ENCODE measurements around the gene CEACAM3.

Gene CEACAM3

GRCh38 chr19:41802770-41803169 is 6.4 kb downstream of the CEACAM3 start:
- H3K27me3 Mint-ChIP-seq: peaks cover 6% of the 10 kb centered on the region
- H3K4me1 Mint-ChIP-seq: peaks cover 28% of the 10 kb centered on the region
- peak; percentile 58 for ATAC-seq (ENCODE audit: low read depth)
- H3K4me3 Mint-ChIP-seq: no peak overlapping the region
- no peak for DNase-seq (ENCODE audit: low spot score in 2 of 2)
- peaks cover 2% of the 10 kb centered on the region for H3K9me3 Mint-ChIP-seq
- H3K27ac Mint-ChIP-seq: peak overlapping the region; percentile 78
- H3K36me3 Mint-ChIP-seq: no peaks in the 10 kb centered on the region

- Mint-ChIP-seq H3K27ac (no peak overlapping the region), H3K9me3 (peaks cover 2% of the 10 kb centered on the region)
- no peak for ATAC-seq (ENCODE audit: low read depth)
Measured at GRCh38 chr19:41804336-41804735, 7.9 kb downstream of the CEACAM3 start.

GRCh38 chr19:41807176-41807575 is 10.8 kb downstream of the CEACAM3 start:
- Mint-ChIP-seq H3K4me3 (no peak overlapping the region), H3K4me1 (peaks cover 34% of the 10 kb centered on the region), H3K36me3 (no peaks in the 10 kb centered on the region), H3K27ac (no peak overlapping the region), H3K27me3 (peaks cover 6% of the 10 kb centered on the region), H3K9me3 (peaks cover 2% of the 10 kb centered on the region)
- ATAC-seq (ENCODE audit: low read depth) (no peak), DNase-seq (ENCODE audit: low spot score in 2 of 2) (no peak)

More at GRCh38 chr19:41804336-41804735, 7.9 kb downstream of the CEACAM3 start:
- peaks cover 28% of the 10 kb centered on the region for H3K4me1 Mint-ChIP-seq
- H3K36me3 Mint-ChIP-seq: no peaks in the 10 kb centered on the region
- H3K4me3 Mint-ChIP-seq: no peak overlapping the region
- peaks cover 6% of the 10 kb centered on the region for H3K27me3 Mint-ChIP-seq
- no peak for DNase-seq (ENCODE audit: low spot score in 2 of 2)

- DNase-seq (ENCODE audit: low spot score in 2 of 2) (no peak), ATAC-seq (ENCODE audit: low read depth) (no peak)
- no peaks in the 10 kb centered on the region for H3K9me3 Mint-ChIP-seq
- peaks cover 26% of the 10 kb centered on the region for H3K4me1 Mint-ChIP-seq
- no peak overlapping the region for H3K27ac Mint-ChIP-seq
- H3K4me3 Mint-ChIP-seq: no peak overlapping the region
- H3K27me3 Mint-ChIP-seq: peaks cover 6% of the 10 kb centered on the region
- H3K36me3 Mint-ChIP-seq: no peaks in the 10 kb centered on the region
Measured at GRCh38 chr19:41808663-41809566, 12.5 kb downstream of the CEACAM3 start.

- H3K36me3 Mint-ChIP-seq: no peaks in the 10 kb centered on the region
- peaks cover 6% of the 10 kb centered on the region for H3K27me3 Mint-ChIP-seq
- ATAC-seq (ENCODE audit: low read depth) (no peak), DNase-seq (ENCODE audit: low spot score in 2 of 2) (no peak)
- no peak overlapping the region for H3K27ac Mint-ChIP-seq
- H3K4me3 Mint-ChIP-seq: no peak overlapping the region
- H3K9me3 Mint-ChIP-seq: no peaks in the 10 kb centered on the region
- peaks cover 23% of the 10 kb centered on the region for H3K4me1 Mint-ChIP-seq
Measured at GRCh38 chr19:41810301-41810700, 13.9 kb downstream of the CEACAM3 start.

- no peaks in the 10 kb centered on the region for H3K9me3 Mint-ChIP-seq
- no peak for DNase-seq (ENCODE audit: low spot score in 2 of 2)
- H3K36me3 Mint-ChIP-seq: no peaks in the 10 kb centered on the region
- peaks cover 2% of the 10 kb centered on the region for H3K27me3 Mint-ChIP-seq
- peak; percentile 89 for ATAC-seq (ENCODE audit: low read depth)
- H3K27ac Mint-ChIP-seq: peak overlapping the region; percentile 20
- H3K4me1 Mint-ChIP-seq: peaks cover 18% of the 10 kb centered on the region
- H3K4me3 Mint-ChIP-seq: peak overlapping the region; percentile 9
Measured at GRCh38 chr19:41811036-41811435, 14.6 kb downstream of the CEACAM3 start.

- Mint-ChIP-seq H3K4me1 (peaks cover 18% of the 10 kb centered on the region), H3K27ac (no peak overlapping the region), H3K9me3 (no peaks in the 10 kb centered on the region), H3K36me3 (no peaks in the 10 kb centered on the region), H3K4me3 (no peak overlapping the region), H3K27me3 (no peaks in the 10 kb centered on the region)
- DNase-seq (ENCODE audit: low spot score in 2 of 2) (no peak), ATAC-seq (ENCODE audit: low read depth) (no peak)
Measured at GRCh38 chr19:41811981-41812380, 15.6 kb downstream of the CEACAM3 start.

GRCh38 chr19:41813911-41814310 is 17.5 kb downstream of the CEACAM3 start:
- Mint-ChIP-seq H3K27me3 (no peaks in the 10 kb centered on the region), H3K9me3 (no peaks in the 10 kb centered on the region), H3K36me3 (no peaks in the 10 kb centered on the region), H3K27ac (no peak overlapping the region), H3K4me3 (no peak overlapping the region), H3K4me1 (peaks cover 18% of the 10 kb centered on the region)
- ATAC-seq (ENCODE audit: low read depth) (no peak), DNase-seq (ENCODE audit: low spot score in 2 of 2) (no peak)

GRCh38 chr19:41815301-41815700 is 18.9 kb downstream of the CEACAM3 start:
- no peaks in the 10 kb centered on the region for H3K36me3 Mint-ChIP-seq
- H3K4me1 Mint-ChIP-seq: peaks cover 16% of the 10 kb centered on the region
- H3K27ac Mint-ChIP-seq: no peak overlapping the region
- ATAC-seq (ENCODE audit: low read depth): no peak
- no peaks in the 10 kb centered on the region for H3K9me3 Mint-ChIP-seq
- no peak for DNase-seq (ENCODE audit: low spot score in 2 of 2)
- no peaks in the 10 kb centered on the region for H3K27me3 Mint-ChIP-seq
- no peak overlapping the region for H3K4me3 Mint-ChIP-seq

- Mint-ChIP-seq H3K9me3 (no peaks in the 10 kb centered on the region), H3K27me3 (peaks cover 3% of the 10 kb centered on the region), H3K4me3 (no peak overlapping the region), H3K27ac (no peak overlapping the region), H3K4me1 (peaks cover 4% of the 10 kb centered on the region), H3K36me3 (no peaks in the 10 kb centered on the region)
- ATAC-seq (ENCODE audit: low read depth) (no peak), DNase-seq (ENCODE audit: low spot score in 2 of 2) (no peak)
Measured at GRCh38 chr19:41816761-41817160, 20.4 kb downstream of the CEACAM3 start.

GRCh38 chr19:41821003-41821735 is 24.8 kb downstream of the CEACAM3 start:
- peak; percentile 52 to 64 for DNase-seq (ENCODE audit: low spot score in 2 of 2)
- peaks cover 1% of the 10 kb centered on the region for H3K36me3 Mint-ChIP-seq
- no peak overlapping the region for H3K27ac Mint-ChIP-seq
- peaks cover 2% of the 10 kb centered on the region for H3K4me1 Mint-ChIP-seq
- H3K27me3 Mint-ChIP-seq: peaks cover 4% of the 10 kb centered on the region
- H3K9me3 Mint-ChIP-seq: no peaks in the 10 kb centered on the region
- no peak overlapping the region for H3K4me3 Mint-ChIP-seq
- ATAC-seq (ENCODE audit: low read depth): peak; percentile 90

GRCh38 chr19:41837981-41838708 is 41.8 kb downstream of the CEACAM3 start:
- no peak for DNase-seq (ENCODE audit: low spot score in 2 of 2)
- H3K27ac Mint-ChIP-seq: no peak overlapping the region
- peaks cover 3% of the 10 kb centered on the region for H3K4me1 Mint-ChIP-seq
- H3K36me3 Mint-ChIP-seq: no peaks in the 10 kb centered on the region
- H3K9me3 Mint-ChIP-seq: no peaks in the 10 kb centered on the region
- H3K27me3 Mint-ChIP-seq: peaks cover 16% of the 10 kb centered on the region
- no peak overlapping the region for H3K4me3 Mint-ChIP-seq
- ATAC-seq (ENCODE audit: low read depth): no peak

- ATAC-seq (ENCODE audit: low read depth): no peak
- Mint-ChIP-seq H3K9me3 (peaks cover 4% of the 10 kb centered on the region), H3K4me1 (peaks cover 3% of the 10 kb centered on the region), H3K27ac (no peak overlapping the region), H3K27me3 (peaks cover 16% of the 10 kb centered on the region), H3K36me3 (peaks cover 2% of the 10 kb centered on the region), H3K4me3 (no peak overlapping the region)
- no peak for DNase-seq (ENCODE audit: low spot score in 2 of 2)
Measured at GRCh38 chr19:41839211-41839610, 42.8 kb downstream of the CEACAM3 start.

- peaks cover 11% of the 10 kb centered on the region for H3K27me3 Mint-ChIP-seq
- peaks cover 4% of the 10 kb centered on the region for H3K9me3 Mint-ChIP-seq
- ATAC-seq (ENCODE audit: low read depth) (no peak), DNase-seq (ENCODE audit: low spot score in 2 of 2) (no peak)
- no peak overlapping the region for H3K4me3 Mint-ChIP-seq
- H3K27ac Mint-ChIP-seq: no peak overlapping the region
- H3K36me3 Mint-ChIP-seq: peaks cover 2% of the 10 kb centered on the region
- H3K4me1 Mint-ChIP-seq: no peaks in the 10 kb centered on the region
Measured at GRCh38 chr19:41843371-41843770, 47.0 kb downstream of the CEACAM3 start.
